WI38 (cell line): ENCODE data around the gene SPAG16.

Source experiments
- H3K4me3 ChIP-seq: 2 replicates; pipeline ENCODE4 v1.5.1; 2011; ENCODE audit warnings: low read depth, mild to moderate bottlenecking, control low read depth, low read length
- CTCF ChIP-seq: IDR thresholded peaks from 2 replicates; pipeline ENCODE4 v1.5.1; 2012; ENCODE audit warnings: low read depth, mild to moderate bottlenecking, control low read depth, low read length

The SPAG16 gene

GRCh38 chr2:213491376-213491775, 207.1 kb downstream of the SPAG16 start:
- H3K4me3 ChIP-seq: no peak overlapping the region
- no peak for TF ChIP-seq CTCF

GRCh38 chr2:213496226-213496625, 212.0 kb downstream of the SPAG16 start:
- TF ChIP-seq CTCF: no peak
- H3K4me3 ChIP-seq: no peak overlapping the region

GRCh38 chr2:213500881-213501280, 216.6 kb downstream of the SPAG16 start:
- no peak for TF ChIP-seq CTCF
- no peak overlapping the region for H3K4me3 ChIP-seq

GRCh38 chr2:213524164-213524563, 239.9 kb downstream of the SPAG16 start:
- no peak for TF ChIP-seq CTCF
- no peak overlapping the region for H3K4me3 ChIP-seq

- no peak for TF ChIP-seq CTCF
- no peak overlapping the region for H3K4me3 ChIP-seq
These were observed 253.3 kb downstream of the SPAG16 start for GRCh38 chr2:213537579-213537978.

- TF ChIP-seq CTCF: no peak
- H3K4me3 ChIP-seq: no peak overlapping the region
These were observed 260.7 kb downstream of the SPAG16 start for GRCh38 chr2:213544940-213545339.

- no peak for TF ChIP-seq CTCF
- H3K4me3 ChIP-seq: no peak overlapping the region
These were observed 261.2 kb downstream of the SPAG16 start for GRCh38 chr2:213545481-213545880.
